H1 (cell line): ENCODE measurements around the gene AP2B1.

Experiments
- ASH2L ChIP-seq: fragments of 200-600, 300-600 bp; sonication (generic); IDR thresholded peaks from one replicate; pipeline ENCODE4 v1.7.1; 2017; ENCODE audit warnings: low read length
- BACH1 ChIP-seq: IDR thresholded peaks from 2 replicates; pipeline ENCODE4 v1.6.1; 2012; ENCODE audit warnings: low read length, improper control_type of control experiment
- BCL11A ChIP-seq, 2 experiments: IDR thresholded peaks; one replicate each; pipeline ENCODE4 v1.6.1; 2011; ENCODE audit warnings: low read depth in 2 of 2, low read length in 2 of 2, mild to moderate bottlenecking in 2 of 2
- CTCF ChIP-seq, 3 experiments: IDR thresholded peaks; 1 replicate in 2 of 3; 2 replicates in 1 of 3; pipeline versions ENCODE4 v1.5.1 to v1.6.1; 2011; ENCODE audit warnings: low read length in 3 of 3, mild to moderate bottlenecking in 3 of 3, inconsistent platforms in 2 of 3, low read depth in 1 of 3, moderate library complexity in 1 of 3; ENCODE audit not compliant: insufficient read depth in 1 of 3; ENCODE audit errors: control extremely low read depth in 1 of 3
- E2F6 ChIP-seq: IDR thresholded peaks from 2 replicates; pipeline ENCODE4 v1.6.1; 2012; ENCODE audit warnings: inconsistent platforms
- EP300 ChIP-seq, 2 experiments: IDR thresholded peaks; 1 replicate in 1 of 2; 2 replicates in 1 of 2; pipeline ENCODE4 v1.6.1; 2011 to 2012; ENCODE audit warnings: low read depth in 2 of 2, low read length in 2 of 2, mild to moderate bottlenecking in 2 of 2, borderline replicate concordance in 1 of 2, inconsistent platforms in 1 of 2, moderate library complexity in 1 of 2
- GTF2F1 ChIP-seq: IDR thresholded peaks from 2 replicates; pipeline ENCODE4 v1.6.1; 2012; ENCODE audit warnings: low read depth, low read length, improper control_type of control experiment, borderline replicate concordance
- MAFK ChIP-seq: IDR thresholded peaks from 2 replicates; pipeline ENCODE4 v1.6.1; 2012; ENCODE audit warnings: low read depth, mild to moderate bottlenecking, improper control_type of control experiment, low read length
- POLR2A ChIP-seq, 2 experiments: IDR thresholded peaks; 1 replicate in 1 of 2; 2 replicates in 1 of 2; pipeline ENCODE4 v1.6.1; 2011; ENCODE audit warnings: low read depth in 2 of 2, low read length in 2 of 2, mild to moderate bottlenecking in 2 of 2; ENCODE audit errors: control extremely low read depth in 1 of 2
- POLR2AphosphoS5 ChIP-seq: IDR thresholded peaks from 2 replicates; pipeline ENCODE4 v1.6.1; 2011; ENCODE audit warnings: low read depth, low read length
- RFX5 ChIP-seq: IDR thresholded peaks from 2 replicates; pipeline ENCODE4 v1.6.1; 2011; ENCODE audit warnings: low read depth, low read length, improper control_type of control experiment, borderline replicate concordance
- YY1 ChIP-seq: IDR thresholded peaks from 2 replicates; pipeline ENCODE4 v1.6.1; 2011; ENCODE audit warnings: low read depth, mild to moderate bottlenecking, low read length
- ZNF274 ChIP-seq: IDR thresholded peaks from 2 replicates; pipeline ENCODE4 v1.7.0; 2012; ENCODE audit warnings: low read length, borderline replicate concordance; ENCODE audit errors: extremely low read depth

- TF ChIP-seq CTCF (IDR thresholded peaks at IDR 0.05; ENCODE audit: control extremely low read depth in 1 of 3, insufficient read depth in 1 of 3, low read depth in 1 of 3, low read length in 3 of 3) (no peak), ASH2L (no peak), EP300 (IDR thresholded peaks at IDR 0.05; ENCODE audit: borderline replicate concordance in 1 of 2, low read depth in 2 of 2, low read length in 2 of 2) (no peak), POLR2A (IDR thresholded peaks at IDR 0.05; ENCODE audit: control extremely low read depth in 1 of 2, low read depth in 2 of 2, low read length in 2 of 2) (no peak), BACH1 (no peak), E2F6 (no peak), ZNF274 (no peak), GTF2F1 (no peak), RFX5 (no peak), POLR2AphosphoS5 (no peak), BCL11A (IDR thresholded peaks at IDR 0.05; ENCODE audit: low read depth in 2 of 2, low read length in 2 of 2) (no peak), YY1 (no peak), MAFK (no peak)
Measured at GRCh38 chr17:35666070-35666469, 78.9 kb downstream of the AP2B1 start.
